MM.1S (cell line): ENCODE results near the gene SPESP1.
"Not testable (repeated sequence)": the region's sequence is repeated elsewhere in the genome, so short reads cannot be mapped to it uniquely, and the experiment has no call there.

Source experiments
- DNase-seq: peaks from one replicate; pipeline ENCODE4 v3.0.0-alpha.2; 2015
- H2AFZ ChIP-seq: fragments of 300-600 bp; sonication (generic); 2 replicates; pipeline ENCODE4 v1.6.0; 2016; ENCODE audit warnings: antibody characterized with exemption, low read length
- H3F3A ChIP-seq: fragments of 300-600 bp; sonication (generic); 2 replicates; pipeline ENCODE4 v1.6.1; 2016; ENCODE audit warnings: mild to moderate bottlenecking, antibody characterized with exemption, low read length, moderate library complexity, mixed read lengths; ENCODE audit not compliant: insufficient read depth
- H3K27ac ChIP-seq: fragments of 300-600 bp; sonication (generic); 2 replicates; pipeline ENCODE4 v1.5.1; 2016; ENCODE audit warnings: mild to moderate bottlenecking, low read length
- H3K27me3 ChIP-seq: fragments of 300-600 bp; sonication (generic); replicated peaks from 2 replicates; pipeline ENCODE4 v1.6.0; 2016; ENCODE audit warnings: low read length; ENCODE audit not compliant: insufficient read depth
- H3K36me3 ChIP-seq: fragments of 300-600 bp; sonication (generic); replicated peaks from 2 replicates; pipeline ENCODE4 v1.6.1; 2016; ENCODE audit warnings: mild to moderate bottlenecking, low read length, mixed read lengths; ENCODE audit not compliant: insufficient read depth
- H3K4me1 ChIP-seq: fragments of 300-600 bp; sonication (generic); 2 replicates; pipeline ENCODE4 v1.6.1; 2016; ENCODE audit warnings: low read length, mixed read lengths
- H3K4me2 ChIP-seq: fragments of 300-600 bp; sonication (generic); 2 replicates; pipeline ENCODE4 v1.6.0; 2016; ENCODE audit warnings: low read depth, low read length
- H3K4me3 ChIP-seq: fragments of 300-600 bp; sonication (generic); 2 replicates; pipeline ENCODE4 v1.5.1; 2016; ENCODE audit warnings: low read length, mixed read lengths
- H3K79me2 ChIP-seq: fragments of 300-600 bp; sonication (generic); 2 replicates; pipeline ENCODE4 v1.6.1; 2016; ENCODE audit warnings: mixed run types, low read length, mixed read lengths
- H3K9ac ChIP-seq: fragments of 300-600 bp; sonication (generic); 2 replicates; pipeline ENCODE4 v1.6.1; 2016; ENCODE audit warnings: low read length, mixed read lengths
- H3K9me2 ChIP-seq: fragments of 300-600 bp; sonication (generic); replicated peaks from 2 replicates; pipeline ENCODE4 v1.6.1; 2016; ENCODE audit warnings: mild to moderate bottlenecking, low read length, mixed read lengths; ENCODE audit not compliant: insufficient read depth
- H3K9me3 ChIP-seq: fragments of 300-600 bp; sonication (generic); replicated peaks from 2 replicates; pipeline ENCODE4 v1.6.1; 2016; ENCODE audit warnings: mild to moderate bottlenecking, low read length, mixed read lengths; ENCODE audit not compliant: insufficient read depth
- H4K20me1 ChIP-seq: fragments of 300-600 bp; sonication (generic); 2 replicates; pipeline ENCODE4 v1.6.1; 2016; ENCODE audit warnings: mild to moderate bottlenecking, low read length, moderate library complexity, mixed read lengths; ENCODE audit not compliant: insufficient read depth
- CTCF ChIP-seq: fragments of 300-600 bp; sonication (generic); IDR thresholded peaks from 2 replicates; pipeline ENCODE4 v1.5.1; 2016; ENCODE audit warnings: antibody characterized with exemption, low read length, mixed read lengths
- EZH2 ChIP-seq: fragments of 300-600 bp; sonication (generic); optimal IDR thresholded peaks from 2 replicates; pipeline ENCODE3; 2017; ENCODE audit warnings: low read depth, mild to moderate bottlenecking, antibody characterized with exemption, low read length, mixed read lengths
- EZH2phosphoT487 ChIP-seq: fragments of 300-600 bp; sonication (generic); IDR thresholded peaks from 2 replicates; pipeline ENCODE4 v1.6.1; 2018; ENCODE audit warnings: antibody characterized with exemption, low read length

The SPESP1 gene

GRCh38 chr15:68962465-68962864 is 32.1 kb downstream of the SPESP1 start:
- TF ChIP-seq CTCF (no peak), EZH2 (no peak), EZH2phosphoT487 (no peak)
- Histone ChIP-seq H4K20me1 (no peaks in the 10 kb centered on the region), H3K36me3 (no peaks in the 10 kb centered on the region), H3K4me1 (no peaks in the 10 kb centered on the region), H3K9me3 (no peaks in the 10 kb centered on the region), H3F3A (no peaks in the 10 kb centered on the region), H3K4me2 (no peak overlapping the region), H3K9me2 (no peaks in the 10 kb centered on the region; the same call in 1 of the 2 replicates), H2AFZ (no peak overlapping the region), H3K27me3 (no peaks in the 10 kb centered on the region), H3K79me2 (no peaks in the 10 kb centered on the region), H3K9ac (no peak overlapping the region), H3K4me3 (no peak overlapping the region), H3K27ac (no peak overlapping the region)
- DNase-seq, result no peak

- H3K9ac ChIP-seq, DNase-seq, H3K79me2 ChIP-seq, H2AFZ ChIP-seq, H3K36me3 ChIP-seq, H3K27ac ChIP-seq, H3K4me3 ChIP-seq, H4K20me1 ChIP-seq, H3F3A ChIP-seq, H3K4me2 ChIP-seq, H3K9me3 ChIP-seq, H3K27me3 ChIP-seq, H3K9me2 ChIP-seq, H3K4me1 ChIP-seq: not testable (repeated sequence)
These were observed 33.4 kb downstream of the SPESP1 start for GRCh38 chr15:68963719-68964118.

GRCh38 chr15:68966996-68967395 is 36.7 kb downstream of the SPESP1 start:
- Histone ChIP-seq H3K36me3 (no peaks in the 10 kb centered on the region), H3K9me3 (no peaks in the 10 kb centered on the region), H3K4me1 (no peaks in the 10 kb centered on the region), H3F3A (no peaks in the 10 kb centered on the region), H3K4me2 (no peak overlapping the region), H4K20me1 (no peaks in the 10 kb centered on the region), H3K79me2 (no peaks in the 10 kb centered on the region), H2AFZ (no peak overlapping the region), H3K4me3 (no peak overlapping the region), H3K27ac (no peak overlapping the region), H3K9me2 (no peaks in the 10 kb centered on the region; the same call in 1 of the 2 replicates), H3K9ac (no peak overlapping the region), H3K27me3 (no peaks in the 10 kb centered on the region)
- no peak for DNase-seq
- TF ChIP-seq EZH2phosphoT487, result no peak
- no peak for TF ChIP-seq EZH2
- no peak for TF ChIP-seq CTCF

- Histone ChIP-seq H3K4me2 (no peak overlapping the region), H3K4me3 (no peak overlapping the region), H3K9me3 (no peaks in the 10 kb centered on the region), H3K27me3 (no peaks in the 10 kb centered on the region), H3K79me2 (no peaks in the 10 kb centered on the region), H4K20me1 (no peaks in the 10 kb centered on the region), H3K27ac (no peak overlapping the region), H3F3A (no peaks in the 10 kb centered on the region), H3K4me1 (no peaks in the 10 kb centered on the region), H3K36me3 (no peaks in the 10 kb centered on the region), H3K9me2 (no peaks in the 10 kb centered on the region), H3K9ac (no peak overlapping the region), H2AFZ (no peak overlapping the region)
- no peak for TF ChIP-seq EZH2
- no peak for TF ChIP-seq CTCF
- TF ChIP-seq EZH2phosphoT487, result no peak
- no peak for DNase-seq
These were observed 37.6 kb downstream of the SPESP1 start for GRCh38 chr15:68967948-68968347.
